ENCODE data around the gene WWC2.

DNA sequence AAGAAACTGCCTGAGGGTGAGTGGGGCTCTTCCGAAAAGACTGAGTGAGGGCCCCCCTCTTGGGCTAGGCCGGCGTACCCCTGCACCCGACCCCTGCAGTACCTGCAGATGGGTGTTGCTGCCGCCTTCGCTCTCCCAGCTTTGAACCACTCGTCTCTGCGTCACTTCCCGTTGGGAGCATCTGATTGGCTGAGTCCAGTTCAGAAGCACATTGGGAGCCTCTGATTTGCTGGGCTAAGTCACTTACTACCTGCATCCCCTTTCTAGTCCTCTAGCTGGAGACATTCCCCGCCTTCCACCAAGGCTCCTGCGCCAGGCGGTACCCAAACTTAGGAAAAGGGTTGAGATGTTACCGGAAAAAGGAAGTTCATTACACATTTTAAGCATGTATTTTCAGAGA is 20.4 kb upstream of the WWC2 start:
- TF ChIP-seq EP300 (IDR thresholded peaks at IDR 0.05) (no peak), POLR2A (IDR thresholded peaks at IDR 0.05; ENCODE audit: low read depth) (no peak), CTCF (IDR thresholded peaks at IDR 0.05) (no peak)

Measured in esophagus muscularis mucosa (tissue), 4 donors.